HG03196 (cell line): ENCODE results near the gene CHRNA4.
"Not testable (repeated sequence)": the region's sequence is repeated elsewhere in the genome, so short reads cannot be mapped to it uniquely, and the experiment has no call there.

ENCODE experiments used
- ATAC-seq: cut with Tn5 transposase; IDR thresholded peaks from one replicate; pipeline ENCODE4 v1.9.1; 2021; ENCODE audit not compliant: unreplicated experiment

CHRNA4 gene

GRCh38 chr20:63398744-63399514 lies 37.8 kb upstream of the CHRNA4 start:
- no peak for ATAC-seq

- ATAC-seq: no peak
Observed at GRCh38 chr20:63397946-63398450, 36.8 kb upstream of the CHRNA4 start.

DNA sequence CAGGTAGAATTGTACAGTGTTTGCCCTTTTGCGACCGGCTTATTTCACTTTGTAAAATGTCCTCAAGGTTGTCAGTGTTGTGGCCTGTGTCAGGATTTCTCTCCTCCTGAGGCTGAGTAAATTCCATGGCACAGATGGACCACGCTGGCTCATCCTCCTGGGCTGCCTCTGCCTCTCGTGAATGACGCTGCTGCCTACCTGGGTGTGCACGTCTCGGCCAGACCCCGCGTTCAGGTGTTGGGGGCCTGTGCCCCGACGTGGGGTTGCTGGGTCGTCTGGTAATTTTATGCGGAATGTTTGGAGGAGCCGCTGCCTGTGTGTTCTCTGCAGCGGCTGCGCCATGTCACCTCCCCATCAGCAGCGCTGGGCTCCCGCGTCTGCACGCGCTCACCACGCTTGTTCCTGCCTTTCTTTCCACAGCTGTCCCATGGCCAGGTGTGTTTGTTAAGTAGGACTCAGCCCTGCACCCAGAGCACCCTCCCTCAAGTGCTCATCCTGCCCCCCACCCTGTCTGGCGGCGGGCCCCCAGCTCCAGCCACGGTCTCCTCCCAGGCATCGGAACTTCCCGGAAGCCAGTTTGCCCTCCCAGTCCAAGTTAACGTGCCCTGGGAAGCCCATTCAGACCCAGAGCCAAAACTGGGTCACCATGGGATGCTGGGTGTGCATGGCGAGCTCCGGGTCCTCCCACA lies 36.1 kb upstream of the CHRNA4 start:
- no peak for ATAC-seq

GRCh38 chr20:63396300-63396699 lies 35.2 kb upstream of the CHRNA4 start:
- no peak for ATAC-seq

- no peak for ATAC-seq
Observed at GRCh38 chr20:63395723-63396122, 34.6 kb upstream of the CHRNA4 start.

- no peak for ATAC-seq
Observed at GRCh38 chr20:63394920-63395455, 33.8 kb upstream of the CHRNA4 start.

GRCh38 chr20:63394069-63394919 lies 33.1 kb upstream of the CHRNA4 start:
- ATAC-seq: no peak

GRCh38 chr20:63393566-63393965 lies 32.4 kb upstream of the CHRNA4 start:
- no peak for ATAC-seq

DNA sequence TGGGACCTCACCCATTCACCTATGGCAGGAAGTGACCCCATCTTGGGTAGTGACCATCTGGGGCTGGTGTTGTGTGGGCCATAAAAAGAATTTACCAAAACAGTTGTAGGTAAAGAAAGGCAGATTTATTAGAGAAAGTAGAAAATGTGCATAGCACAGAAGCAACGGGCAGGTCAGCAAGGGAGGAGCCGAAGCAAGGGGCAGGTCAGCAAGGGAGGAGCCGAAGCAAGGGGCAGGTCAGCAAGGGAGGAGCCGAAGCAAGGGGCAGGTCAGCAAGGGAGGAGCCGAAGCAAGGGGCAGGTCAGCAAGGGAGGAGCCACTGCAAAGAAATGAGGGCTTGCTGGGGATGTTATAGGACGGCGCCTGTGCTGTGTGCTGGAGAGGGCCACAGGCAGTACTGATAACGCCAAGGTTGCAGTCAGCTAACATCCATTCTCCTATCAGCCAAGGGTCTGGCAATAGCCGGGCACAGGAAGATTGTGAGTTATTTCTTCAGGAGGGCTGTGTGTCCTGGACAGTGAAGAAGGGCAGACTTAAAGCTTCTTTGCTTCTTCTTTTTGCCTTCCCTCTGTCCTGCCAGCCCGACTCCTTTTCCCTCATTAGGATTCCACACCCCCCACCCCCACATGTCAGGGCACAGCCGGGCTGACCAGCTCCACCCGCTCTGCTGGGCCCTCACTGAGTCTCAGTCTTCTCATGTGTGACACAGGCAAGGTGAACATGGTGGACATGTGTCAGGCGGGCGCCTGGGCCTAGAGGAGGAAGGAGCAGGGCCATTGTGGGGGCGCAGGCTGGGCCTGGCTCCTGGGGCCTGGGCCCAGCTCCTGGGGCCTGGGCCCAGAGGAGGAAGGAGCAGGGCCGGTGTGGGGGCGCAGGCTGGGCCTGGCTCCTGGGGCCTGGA lies 31.6 kb upstream of the CHRNA4 start:
- no peak for ATAC-seq

DNA sequence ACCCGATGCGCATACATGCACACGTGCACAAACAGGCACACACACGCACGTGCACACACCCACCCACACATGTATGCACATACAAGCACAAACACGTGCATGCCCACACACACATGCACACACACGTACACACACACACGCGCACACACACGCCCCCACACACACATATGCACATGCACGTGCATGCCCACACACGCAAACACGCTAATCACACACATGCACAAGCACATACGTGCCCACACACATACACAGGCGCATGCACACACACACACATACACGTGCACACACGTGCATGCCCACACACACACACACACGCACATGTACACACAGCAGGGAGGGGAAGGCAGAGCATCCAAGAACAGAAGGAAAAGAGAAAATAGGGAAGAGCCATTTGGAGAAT lies 26.8 kb upstream of the CHRNA4 start:
- ATAC-seq: no peak

DNA sequence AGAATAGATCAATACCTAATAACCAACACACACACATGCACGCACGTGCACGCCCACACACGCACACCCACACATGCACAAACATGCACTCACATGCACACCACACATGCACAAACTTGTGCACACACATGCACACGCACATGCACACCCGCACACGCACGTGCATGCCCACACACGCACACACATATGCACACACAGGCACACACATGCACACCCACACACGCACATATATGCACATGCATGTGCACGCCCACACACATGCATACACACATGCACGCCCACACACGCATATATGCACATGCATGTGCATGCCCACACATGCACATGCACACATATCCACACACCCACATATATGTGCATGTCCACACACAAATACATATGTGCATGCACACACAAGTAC lies 26.2 kb upstream of the CHRNA4 start:
- ATAC-seq: no peak

- ATAC-seq: no peak
Observed at GRCh38 chr20:63386491-63386890, 25.3 kb upstream of the CHRNA4 start.

DNA sequence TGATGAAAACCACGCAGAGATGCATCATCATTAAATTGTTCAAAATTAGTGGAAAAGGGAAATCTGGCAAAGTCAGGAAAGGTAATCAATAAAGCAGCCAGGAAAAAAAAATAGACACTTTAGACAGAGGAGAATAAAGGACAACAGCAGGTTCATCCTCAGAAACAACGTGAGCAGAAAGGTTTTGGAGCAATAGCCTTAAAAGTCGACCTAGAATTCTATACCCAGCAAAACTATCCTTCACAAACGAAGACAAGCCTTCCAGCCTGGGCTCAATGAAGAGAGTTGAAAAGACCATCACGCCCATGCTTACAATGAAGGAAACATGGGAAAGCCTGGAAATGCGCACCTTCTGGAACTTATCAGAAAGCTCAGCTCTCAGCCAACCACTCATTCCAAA lies 24.7 kb upstream of the CHRNA4 start:
- no peak for ATAC-seq

GRCh38 chr20:63384336-63384735 lies 23.2 kb upstream of the CHRNA4 start:
- no peak for ATAC-seq

DNA sequence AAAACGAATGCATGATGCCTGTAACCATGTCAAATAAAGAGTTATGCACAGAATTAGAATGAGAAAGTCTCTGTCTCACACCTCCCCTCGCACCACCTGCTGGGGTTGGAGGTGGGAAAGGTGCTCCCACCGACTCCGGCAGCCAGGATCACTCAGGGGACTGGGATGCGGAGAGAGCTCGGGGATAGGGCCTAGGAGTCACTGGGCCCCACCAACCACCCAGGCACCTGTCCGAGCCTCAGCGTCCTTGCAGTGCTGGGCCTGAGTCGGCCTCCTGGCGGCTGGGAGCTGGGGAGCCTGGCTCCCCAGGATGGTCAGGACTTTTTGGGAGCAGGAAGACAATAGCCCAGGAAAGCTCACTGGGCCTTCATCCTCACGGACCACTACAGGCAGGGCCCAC lies 22.4 kb upstream of the CHRNA4 start:
- ATAC-seq: no peak

DNA sequence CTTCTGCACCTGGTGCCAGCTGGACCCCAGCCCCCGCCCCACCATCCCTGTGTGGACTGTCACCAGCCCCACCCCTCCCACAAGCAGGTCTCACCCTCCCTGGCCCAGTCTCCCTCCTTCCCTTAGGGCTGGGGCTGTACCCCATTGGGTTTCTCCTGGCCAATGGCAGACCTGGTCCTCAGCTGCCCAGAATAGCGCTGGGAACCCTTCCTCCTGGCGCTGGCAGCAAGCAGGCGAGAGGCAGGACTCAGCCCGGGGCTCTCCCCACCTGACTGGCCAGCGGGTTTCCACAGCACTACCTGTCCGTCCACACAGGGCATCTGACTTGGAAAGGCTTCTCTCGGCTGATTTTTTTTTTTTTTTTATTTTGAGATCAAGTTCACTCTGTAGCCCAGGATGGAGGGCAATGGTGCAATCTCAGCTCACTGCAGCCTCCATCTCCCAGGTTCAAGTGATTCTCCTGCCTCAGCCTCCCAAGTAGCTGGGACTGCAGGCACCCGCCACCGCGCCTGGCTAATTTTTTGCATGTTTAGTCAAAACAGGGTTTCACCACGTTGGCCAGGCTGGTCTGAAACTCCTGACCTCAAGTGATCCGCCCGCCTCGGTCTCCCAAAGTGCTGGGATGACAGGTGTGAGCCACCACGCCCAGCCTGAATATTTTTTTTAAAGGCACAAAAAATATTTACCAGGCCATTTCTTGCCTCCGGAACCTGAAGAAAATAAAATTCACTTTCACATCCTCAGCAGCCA lies 21.6 kb upstream of the CHRNA4 start:
- no peak for ATAC-seq

- ATAC-seq: no peak
Observed at GRCh38 chr20:63381781-63382431, 20.8 kb upstream of the CHRNA4 start.

GRCh38 chr20:63380346-63380870 lies 19.3 kb upstream of the CHRNA4 start:
- ATAC-seq: no peak

GRCh38 chr20:63379872-63380271 lies 18.7 kb upstream of the CHRNA4 start:
- not testable (repeated sequence) for ATAC-seq
